GM18520 (cell line): ENCODE data around the gene ADPRHL1.
"Not testable (repeated sequence)": the region's sequence is repeated elsewhere in the genome, so short reads cannot be mapped to it uniquely, and the experiment has no call there.

Experiments used
- ATAC-seq: cut with Tn5 transposase; IDR thresholded peaks from one replicate; pipeline ENCODE4 v1.9.1; 2021; ENCODE audit not compliant: unreplicated experiment

The ADPRHL1 gene

DNA sequence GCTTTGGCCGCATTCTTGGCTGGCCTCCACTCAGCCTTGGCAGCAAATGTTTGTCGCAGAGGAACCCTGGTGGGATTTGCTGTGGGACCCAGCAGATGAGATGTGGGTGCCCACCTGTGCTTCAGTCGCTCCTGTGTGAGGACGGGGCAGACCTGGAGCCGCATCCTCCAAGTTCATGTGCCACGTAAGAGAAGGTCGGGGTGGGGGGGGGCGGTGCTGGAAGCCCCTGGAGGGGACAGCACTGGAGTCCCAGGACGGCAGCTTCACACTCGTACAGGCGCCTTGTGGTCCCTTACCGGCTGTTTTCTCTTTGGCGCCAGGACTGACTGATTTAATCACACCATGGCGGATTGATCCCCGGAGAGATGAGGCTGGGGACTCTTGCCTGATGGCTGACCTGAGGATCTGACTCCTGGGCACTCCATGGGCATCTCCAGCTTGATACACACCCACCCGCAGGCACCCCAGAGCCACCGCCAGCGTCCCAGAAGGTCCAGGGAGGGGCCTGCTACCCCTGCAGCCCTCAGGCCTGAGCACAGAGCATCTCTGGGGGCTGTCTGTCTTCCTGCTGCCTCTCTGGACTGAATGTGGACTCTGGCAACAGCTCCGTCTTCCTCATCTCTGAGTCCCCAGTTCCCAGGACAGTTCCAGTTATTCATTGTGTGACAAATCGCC, 79.3 kb downstream of the ADPRHL1 start:
- no peak for ATAC-seq

DNA sequence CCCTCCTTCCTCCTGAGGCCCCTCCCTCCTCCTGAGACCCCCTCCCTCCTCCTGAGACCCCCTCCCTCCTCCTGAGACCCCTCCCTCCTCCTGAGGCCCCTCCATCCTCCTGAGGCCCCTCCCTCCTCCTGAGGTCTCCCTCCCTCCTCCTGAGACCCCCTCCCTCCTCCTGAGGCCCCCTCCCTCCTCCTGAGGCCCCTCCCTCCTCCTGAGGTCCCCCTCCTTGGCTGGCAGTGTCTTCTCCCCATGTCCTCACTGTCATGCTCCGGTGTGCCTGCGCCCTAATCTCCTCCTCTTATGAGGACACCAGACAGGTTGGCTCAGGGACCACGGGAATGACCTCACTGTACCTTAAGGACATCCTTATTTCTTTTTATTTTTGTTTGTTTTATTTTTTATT, 81.6 kb downstream of the ADPRHL1 start:
- ATAC-seq = not testable (repeated sequence)

DNA sequence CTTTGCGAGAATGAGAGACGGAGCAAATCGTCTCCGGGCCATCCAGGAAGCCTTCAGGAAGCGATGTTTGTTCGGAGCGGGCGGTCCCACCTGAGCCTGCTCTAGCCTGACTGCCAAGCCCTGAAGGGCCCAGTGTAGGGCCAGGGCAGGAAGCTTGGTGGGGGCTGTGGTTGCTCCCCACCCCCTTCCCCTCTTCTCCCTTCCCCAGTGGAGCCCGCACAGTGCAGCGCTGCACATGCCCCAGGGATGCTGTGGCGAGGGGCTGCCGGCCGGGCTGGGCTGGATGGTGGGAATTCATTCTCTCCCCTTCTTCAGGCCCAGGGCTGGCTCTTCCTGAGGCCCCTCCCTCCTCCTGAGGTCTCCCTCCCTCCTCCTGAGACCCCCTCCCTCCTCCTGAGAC, 82.2 kb downstream of the ADPRHL1 start:
- no peak for ATAC-seq

DNA sequence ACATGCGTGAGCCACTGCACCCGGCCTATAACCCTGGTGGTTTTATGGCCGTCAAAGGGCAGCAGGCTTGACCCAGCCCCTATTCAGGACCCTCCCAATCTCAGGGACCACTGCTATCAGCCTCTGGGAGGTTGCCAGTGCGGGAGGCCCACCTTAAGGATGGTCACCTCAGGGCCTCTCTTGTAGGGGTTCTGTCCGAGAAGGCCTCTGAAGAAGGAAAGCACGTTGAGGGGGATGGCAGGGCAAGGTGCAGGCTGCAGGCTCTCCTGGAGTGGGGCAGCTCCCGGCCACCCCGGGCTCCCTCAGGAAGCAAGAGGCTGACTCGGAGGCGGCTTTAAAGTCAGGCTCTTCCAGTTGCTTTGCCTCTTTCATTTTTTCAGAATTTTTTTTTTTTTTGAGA, 83.4 kb downstream of the ADPRHL1 start:
- ATAC-seq = no peak

DNA sequence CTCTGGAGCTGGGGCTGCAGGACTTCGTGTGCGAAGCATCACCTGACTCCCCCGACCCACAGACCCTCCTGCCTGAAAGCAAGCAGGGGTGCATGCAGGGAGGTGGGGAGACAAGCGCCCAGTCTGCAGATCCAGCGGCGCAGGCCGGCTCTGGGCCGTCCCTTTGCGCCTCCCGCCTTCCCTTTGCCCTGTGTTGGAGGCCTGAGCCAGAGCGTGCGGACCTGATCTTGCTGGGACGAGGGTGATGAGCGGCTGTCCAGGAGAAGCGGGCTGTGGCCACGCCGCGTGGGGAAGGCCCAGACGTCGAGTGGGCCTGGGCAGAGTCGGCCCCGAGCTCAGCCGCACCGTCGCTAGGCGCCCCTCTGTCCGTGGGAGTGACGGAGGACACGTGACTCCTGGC, 84.1 kb downstream of the ADPRHL1 start:
- ATAC-seq = no peak

DNA sequence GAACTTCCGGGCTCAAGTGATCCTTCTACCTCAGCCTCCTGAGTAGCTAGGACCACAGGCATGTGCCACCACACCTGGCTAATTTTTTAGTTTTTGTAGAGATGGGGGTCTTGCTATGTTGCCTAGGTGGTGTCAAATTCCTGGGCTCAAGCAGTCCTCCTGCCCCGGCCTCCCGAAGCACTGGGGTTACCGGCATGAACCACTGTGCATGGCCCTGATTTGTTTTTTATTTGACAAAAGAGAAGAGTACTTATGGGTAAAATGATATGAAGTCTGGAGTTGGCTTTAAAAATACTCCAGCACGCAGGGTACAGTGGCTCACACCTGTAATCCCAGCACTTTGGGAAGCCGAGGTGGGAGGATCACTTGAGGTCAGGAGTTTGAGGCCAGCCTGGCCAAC, 84.9 kb downstream of the ADPRHL1 start:
- not testable (repeated sequence) for ATAC-seq

DNA sequence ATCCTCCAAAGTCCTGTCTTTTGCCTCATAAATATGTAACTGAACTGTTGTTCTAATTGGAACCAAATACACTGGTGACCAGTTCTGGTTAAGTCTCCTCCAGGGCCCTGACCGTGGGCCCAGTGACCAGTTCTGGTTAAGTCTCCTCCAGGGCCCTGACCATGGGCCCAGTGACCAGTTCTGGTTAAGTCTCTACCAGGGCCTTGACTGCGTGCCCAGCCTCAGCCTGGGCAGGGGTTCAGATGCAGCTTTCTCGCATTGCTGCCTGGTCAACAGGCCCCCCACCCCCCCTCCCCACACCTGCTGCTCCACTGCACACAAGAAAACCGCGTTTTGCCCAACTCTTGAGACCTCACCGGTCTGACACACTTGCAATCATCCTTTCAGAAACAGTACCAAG, 85.5 kb downstream of the ADPRHL1 start:
- no peak for ATAC-seq

DNA sequence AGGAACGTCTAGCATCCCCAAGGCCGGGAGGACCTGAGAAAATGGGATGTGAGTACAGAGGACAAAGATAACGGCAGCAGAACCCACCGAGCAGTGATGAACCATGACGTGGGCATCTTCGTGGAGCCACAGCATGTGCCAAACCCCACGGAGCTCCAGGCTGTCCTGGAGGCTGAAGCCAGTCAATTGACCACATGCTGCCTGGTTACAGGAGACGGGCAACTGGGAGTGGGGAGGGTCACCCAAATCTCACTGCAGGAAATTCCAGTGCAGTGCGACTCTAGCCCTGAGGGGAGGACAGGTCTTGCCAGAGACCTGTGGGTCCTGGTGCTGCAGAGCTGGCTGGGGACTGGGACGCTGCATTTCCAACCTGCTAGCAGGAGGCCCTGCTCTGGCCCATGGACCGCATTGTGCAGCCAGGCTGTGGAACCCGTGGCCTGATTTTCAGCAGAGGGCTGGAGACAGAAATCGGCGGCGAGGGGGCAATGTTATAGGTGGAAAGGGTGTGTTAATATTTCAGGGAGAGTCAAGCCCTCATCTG, 86.2 kb downstream of the ADPRHL1 start:
- ATAC-seq = no peak

DNA sequence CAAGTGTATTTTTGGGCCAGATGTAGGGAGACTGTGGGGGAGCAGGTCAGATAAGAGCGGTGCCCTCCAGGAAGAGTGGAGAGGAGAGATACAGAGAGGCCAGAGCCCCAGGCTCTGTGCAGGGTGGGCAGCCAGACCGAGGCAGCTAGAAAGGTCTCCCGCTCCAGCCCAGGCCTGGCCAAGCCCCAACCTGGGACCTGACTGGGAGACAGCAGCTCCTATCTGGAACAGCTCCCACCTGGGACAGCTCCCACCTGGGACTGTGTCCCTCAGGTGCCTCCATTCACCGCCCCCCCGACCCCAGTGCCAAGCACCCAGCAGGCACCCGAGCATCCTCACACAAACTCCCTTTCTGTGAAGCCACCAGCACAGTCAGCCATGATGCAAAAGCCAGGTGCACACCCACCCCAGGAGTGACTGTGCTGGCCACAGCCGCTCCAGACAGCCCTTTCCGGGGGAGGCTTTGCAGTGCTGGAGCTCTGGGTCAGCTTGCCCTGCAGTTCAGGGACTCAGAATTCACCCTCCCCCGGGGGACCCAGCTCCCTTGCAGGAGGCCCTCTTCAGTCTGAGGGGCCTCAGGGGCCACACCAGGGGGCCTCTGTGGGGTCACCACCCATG, 87.2 kb downstream of the ADPRHL1 start:
- ATAC-seq = no peak

DNA sequence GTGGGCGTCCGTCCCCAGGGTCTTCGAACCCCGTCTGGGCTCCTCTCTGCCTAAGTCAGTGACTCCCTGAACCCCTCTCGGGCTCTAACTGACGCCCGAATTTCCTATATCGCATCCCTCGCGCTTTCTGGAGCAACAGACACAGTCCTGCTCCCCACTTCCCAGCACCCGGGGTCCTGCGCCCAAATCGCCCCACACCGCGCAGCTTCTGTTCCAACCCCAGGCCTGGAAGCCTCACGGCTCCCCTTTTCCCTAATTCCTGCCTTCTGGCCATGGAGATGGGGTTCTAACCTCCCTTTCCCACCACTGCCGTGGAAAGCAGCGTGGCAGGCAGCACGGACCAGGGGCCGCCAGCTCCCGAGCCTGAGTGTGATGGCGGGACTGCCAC, 87.7 kb downstream of the ADPRHL1 start:
- no peak for ATAC-seq

DNA sequence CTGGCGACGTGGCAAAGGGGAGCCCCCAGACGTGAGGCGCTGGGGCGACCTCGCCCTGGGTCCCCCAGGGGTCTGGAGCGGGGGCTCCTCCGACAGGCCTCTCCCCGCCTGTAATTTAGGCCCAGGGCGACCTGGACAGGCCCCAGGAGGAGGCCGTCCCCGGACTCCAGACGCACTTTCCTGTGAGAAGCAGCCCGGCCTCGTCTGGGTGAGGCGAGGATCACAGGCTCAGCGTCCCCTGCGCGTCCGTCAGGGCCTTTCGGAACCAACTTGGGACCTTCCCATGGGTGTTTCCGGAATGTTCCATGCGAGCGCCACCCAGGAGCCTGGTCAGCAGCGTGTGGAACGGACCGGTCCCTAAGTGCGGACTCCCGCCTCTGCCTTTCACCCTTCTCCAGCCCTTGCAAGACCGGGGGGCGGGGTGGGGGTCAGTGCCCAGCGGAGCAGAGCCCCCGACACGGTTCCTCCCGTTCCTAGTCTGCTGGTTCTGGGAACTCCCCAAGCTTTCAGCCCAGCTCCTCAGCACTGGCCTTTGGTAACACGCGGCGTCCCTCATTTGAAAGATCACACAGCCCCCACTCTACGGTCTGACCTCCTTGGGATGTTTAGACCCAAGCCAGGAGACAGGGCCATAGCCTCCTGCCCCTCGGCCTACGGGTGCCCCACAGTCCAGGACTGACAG, 88.2 kb downstream of the ADPRHL1 start:
- ATAC-seq = no peak

DNA sequence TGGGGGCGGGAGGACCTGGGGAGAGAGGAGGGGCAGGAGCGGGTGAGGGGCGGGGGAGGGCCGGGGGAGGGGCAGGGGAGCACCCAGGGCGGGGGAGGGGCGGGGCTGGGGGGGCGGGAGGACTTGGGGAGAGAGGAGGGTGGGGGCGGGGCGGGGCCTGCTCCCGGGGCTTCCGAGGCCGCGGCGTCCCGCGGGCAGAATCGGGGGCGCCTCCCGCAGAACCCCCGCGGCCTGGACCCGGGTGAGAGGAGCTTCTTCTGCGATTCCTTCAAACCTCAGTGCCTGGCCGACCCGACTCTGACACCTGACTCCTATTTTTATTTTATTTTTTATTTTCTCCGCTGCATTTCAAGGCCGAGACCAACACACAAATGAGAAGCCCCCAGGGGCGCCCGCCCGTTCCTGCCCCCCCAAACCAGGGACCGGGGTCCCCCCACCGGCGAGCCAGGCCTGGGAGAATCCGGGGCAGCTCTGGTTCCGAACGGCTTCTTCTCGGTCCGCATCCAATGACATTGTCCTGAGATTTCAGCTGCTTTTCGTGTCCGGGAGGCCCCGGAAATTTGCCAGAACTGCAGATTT, 88.9 kb downstream of the ADPRHL1 start:
- ATAC-seq = no peak

DNA sequence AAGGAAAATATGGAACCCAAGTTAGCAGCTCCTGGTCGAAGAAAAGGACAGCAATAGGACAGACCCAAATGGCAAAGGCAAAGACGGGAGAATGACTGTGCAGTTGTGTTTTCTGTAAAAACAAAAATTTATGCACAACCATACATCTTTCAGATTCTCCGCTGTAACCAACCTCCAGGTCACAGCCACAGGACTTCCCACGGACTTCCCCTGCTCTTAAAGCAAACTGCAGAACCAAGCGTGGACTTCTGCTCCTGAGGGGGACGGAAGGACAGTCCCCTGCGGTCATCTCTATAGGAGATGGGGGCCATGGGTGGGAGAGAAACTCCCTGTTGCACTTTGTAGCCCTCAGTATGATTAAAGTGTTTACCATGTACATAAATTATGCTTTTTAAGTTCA, 91.9 kb downstream of the ADPRHL1 start:
- ATAC-seq = no peak

DNA sequence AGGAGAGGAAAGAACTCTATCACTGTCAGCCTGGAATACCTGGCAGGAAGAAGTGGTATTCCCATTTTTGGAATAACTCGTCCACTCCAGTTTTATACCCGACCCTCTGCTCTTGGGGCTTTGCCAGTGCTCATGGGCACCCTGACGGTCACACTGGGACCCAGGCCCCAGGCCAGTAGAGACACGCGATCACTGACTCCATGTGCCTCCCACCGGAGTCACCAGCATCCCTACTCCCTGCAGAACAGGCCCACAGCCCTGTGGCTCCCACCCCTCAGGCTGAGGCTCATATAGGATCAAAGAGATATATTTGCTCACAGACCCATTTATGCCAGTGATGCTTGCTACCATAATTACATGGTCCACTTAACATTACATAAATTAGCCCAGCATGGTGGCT, 92.8 kb downstream of the ADPRHL1 start:
- no peak for ATAC-seq

DNA sequence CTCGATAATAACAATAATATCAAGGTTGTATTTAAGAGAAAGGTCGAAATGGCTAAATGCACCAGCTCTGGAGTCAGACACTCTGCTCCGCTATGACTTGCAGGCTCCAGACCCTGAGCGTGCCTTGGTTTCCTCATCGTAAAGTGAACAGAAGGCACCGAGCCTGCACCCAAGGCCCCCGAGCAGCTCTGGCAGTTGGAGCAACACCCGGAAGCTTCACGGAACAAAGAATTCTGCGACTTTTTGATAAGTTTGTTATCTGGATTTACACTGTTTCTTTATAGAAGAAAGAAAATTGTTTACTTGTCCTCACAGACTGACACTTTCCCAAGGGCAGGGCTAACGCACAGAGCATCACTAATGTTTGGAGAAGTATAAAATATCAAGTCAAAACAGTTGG, 93.7 kb downstream of the ADPRHL1 start:
- no peak for ATAC-seq

DNA sequence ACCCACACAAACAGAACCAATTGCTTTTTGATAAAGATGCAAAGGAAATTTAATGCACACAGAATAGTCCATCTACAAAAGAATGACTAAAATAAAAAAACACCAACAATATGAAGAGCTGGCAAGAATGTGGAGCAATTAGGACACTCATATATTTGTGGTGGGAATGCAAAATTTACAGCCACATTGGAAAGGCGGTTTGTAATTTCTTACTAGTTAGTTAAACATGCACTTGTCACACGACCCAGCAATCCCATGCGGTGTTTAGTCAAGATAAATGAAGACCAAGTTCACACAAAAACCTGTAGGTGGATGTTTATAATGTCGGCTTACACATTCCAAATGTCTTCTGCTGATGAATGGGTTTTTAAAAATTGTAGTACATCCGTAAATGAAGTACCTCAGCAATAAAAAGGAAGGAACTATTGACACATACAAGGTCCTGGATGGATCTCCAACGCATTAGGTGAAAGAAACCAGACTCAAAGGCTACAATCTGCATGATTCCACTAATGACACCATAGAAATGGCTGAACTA, 94.6 kb downstream of the ADPRHL1 start:
- no peak for ATAC-seq

DNA sequence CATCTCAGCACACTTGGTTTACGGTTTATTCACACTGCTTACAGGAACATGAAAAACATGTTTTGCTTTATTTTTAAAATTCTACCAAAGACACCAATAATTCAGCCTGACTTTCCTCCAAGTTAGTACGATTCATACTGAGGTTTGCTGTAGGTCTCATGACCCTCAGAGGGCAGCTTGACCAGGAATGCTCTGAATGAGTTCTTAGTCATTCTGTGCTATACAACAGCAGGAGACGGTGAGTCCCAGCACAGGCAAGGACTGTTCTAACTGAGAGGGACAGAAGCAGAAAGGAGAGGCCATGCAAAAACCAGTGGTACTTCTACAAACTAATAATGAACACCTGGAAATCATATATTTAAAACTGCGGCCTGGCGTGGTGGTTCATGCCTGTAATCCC, 95.8 kb downstream of the ADPRHL1 start:
- no peak for ATAC-seq

DNA sequence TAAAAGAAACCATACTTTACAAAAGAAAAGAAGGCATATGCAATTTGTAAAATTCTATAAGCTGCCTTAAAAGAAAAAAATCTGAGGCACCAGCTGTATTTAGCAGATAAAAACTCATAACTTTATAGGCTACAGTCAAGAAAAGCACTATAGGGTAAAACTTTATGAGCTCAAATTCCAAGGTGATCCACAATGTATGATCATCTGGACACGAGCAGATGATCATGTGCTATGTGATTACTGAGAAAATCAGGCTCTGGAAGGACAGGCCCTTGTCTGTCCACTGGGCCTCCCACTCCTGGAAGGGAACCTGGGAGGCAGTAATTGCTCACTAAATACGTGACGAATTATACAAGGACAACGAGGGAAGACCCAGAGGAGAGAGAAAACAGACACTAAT, 96.7 kb downstream of the ADPRHL1 start:
- no peak for ATAC-seq

DNA sequence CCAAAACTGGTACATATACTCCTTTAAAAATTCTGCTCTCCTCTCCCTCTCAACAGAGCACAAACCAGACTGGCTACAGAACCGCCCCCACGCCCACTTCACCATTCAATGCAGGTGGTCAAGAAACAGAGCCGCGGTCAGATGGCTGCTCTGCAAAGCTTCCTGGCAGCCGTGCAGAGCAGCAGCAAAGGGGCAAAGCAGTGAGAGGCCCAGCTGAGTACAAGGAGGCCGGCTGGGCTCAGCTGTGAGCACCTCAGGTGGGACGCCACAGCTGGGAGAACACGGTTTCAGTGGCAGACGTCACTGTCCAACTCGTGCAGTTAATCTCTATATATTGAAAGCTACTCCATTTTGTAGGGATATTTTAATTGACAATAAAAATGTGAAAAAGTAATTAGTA, 97.7 kb downstream of the ADPRHL1 start:
- ATAC-seq = no peak

DNA sequence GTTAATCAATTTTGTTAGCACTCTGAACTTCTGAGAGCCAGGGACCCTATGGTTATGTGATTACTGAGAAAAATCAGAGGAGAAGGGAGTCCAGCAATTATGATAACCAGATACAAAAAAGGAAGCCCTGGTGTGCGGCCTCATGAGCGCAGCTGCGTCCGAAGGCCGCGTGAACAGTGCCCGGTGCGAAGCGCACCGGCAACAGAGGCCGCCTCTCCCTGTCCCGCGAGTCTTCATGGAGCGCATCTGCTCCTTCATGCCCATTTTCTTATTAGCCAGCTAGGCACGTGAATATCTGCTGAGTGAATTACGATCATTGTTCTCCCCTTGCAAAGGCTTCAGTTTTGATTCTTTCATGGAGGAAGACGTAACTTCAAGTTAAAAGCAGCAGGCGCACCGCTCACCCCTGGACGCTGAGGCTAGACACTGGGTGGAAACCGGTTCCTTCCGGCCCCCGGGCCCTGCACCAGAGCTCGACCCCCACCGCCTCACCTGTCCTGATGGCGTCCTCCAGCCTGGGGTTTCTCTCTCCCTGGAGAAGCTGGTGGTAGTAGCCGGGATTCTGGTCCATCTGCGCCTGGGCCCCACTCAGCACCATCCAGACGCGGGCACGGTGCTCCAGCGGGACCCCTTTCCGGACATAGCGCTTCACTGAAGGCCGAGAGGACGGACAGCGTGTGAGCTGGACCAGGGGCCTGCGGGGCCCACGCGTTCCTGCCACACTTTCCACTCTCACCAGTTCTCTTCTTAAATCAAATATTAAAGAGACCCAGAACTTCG, 98.3 kb downstream of the ADPRHL1 start:
- ATAC-seq = no peak

DNA sequence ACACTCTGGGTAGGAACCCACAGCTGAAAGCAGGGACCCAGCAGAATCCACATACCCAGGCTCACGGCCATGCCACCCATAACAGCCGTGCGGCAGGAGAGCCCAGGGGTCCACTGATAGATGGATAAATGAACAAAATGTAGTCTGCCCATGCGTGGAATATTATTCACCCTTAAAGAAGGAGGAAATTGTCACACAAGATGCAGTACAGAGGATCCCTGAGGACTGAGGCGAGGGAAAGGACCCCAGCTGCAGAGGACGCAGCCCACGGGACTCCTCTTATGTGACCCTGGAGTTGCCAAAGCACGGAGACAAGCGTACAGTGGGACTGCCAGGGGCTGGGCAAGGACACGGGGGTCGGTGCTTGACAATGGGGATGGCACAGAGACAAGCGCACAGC, 100.0 kb downstream of the ADPRHL1 start:
- no peak for ATAC-seq
